GM19035 (cell line): ENCODE data around the gene NGFR.

Experiments
- ATAC-seq: cut with Tn5 transposase; IDR thresholded peaks from one replicate; pipeline ENCODE4 v1.9.1; 2021; ENCODE audit not compliant: unreplicated experiment

The NGFR gene, protein sequence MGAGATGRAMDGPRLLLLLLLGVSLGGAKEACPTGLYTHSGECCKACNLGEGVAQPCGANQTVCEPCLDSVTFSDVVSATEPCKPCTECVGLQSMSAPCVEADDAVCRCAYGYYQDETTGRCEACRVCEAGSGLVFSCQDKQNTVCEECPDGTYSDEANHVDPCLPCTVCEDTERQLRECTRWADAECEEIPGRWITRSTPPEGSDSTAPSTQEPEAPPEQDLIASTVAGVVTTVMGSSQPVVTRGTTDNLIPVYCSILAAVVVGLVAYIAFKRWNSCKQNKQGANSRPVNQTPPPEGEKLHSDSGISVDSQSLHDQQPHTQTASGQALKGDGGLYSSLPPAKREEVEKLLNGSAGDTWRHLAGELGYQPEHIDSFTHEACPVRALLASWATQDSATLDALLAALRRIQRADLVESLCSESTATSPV

GRCh38 chr17:49494986-49495841 lies at the start of gene NGFR:
Gene NGFR, plus strand, starts transcription at chr17:49495293. Its CDS starts 125 bp downstream, at chr17:49495418.
- peak; percentile 58 for ATAC-seq

- no peak for ATAC-seq
Observed at GRCh38 chr17:49445591-49445990, 49.5 kb upstream of the NGFR start.

- no peak for ATAC-seq
Observed at GRCh38 chr17:49447628-49448302, 47.3 kb upstream of the NGFR start.

DNA sequence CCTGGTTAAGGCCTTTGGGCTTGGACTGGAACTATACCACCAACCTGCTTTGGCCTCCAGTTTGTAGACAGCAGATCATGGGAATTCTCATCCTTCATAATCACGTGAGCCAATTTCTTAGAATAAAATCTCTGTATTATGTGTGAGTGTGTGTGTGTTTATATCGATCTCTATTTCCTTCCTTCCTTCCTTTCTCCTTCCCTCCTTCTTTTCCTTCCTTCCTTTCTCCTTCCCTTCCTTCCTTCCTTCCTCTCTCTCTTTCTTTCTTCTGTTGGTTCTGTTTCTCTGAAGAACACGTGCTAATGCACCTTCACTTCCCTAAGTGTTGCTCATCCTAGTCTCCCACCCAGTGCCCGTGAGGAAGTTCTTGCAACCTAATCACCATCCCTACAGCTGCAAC lies 44.9 kb upstream of the NGFR start:
- no peak for ATAC-seq

DNA sequence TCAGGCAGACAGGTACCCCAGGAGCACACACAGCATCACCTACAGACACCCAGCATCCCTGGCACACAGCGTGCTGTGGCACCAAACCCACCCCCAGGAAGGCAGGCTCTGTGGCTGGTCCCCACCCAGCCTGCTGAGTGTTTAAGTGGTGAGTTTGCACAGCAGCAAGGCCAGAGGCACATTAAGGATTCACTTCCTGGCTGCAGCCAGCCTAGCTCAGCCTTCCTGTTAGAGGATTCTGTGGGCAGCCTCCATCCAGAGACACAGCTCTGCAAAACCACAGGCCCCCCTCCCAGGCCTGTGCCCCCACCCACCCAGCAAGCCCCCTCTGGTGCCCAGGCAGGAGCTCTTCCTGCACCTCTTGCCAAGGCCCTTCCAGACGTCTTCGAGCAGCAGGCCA lies 44.4 kb upstream of the NGFR start:
- no peak for ATAC-seq

- ATAC-seq = no peak
Observed at GRCh38 chr17:49452201-49452600, 42.9 kb upstream of the NGFR start.

- ATAC-seq = no peak
Observed at GRCh38 chr17:49452661-49453060, 42.4 kb upstream of the NGFR start.

GRCh38 chr17:49454050-49454449 lies 41.0 kb upstream of the NGFR start:
- no peak for ATAC-seq

DNA sequence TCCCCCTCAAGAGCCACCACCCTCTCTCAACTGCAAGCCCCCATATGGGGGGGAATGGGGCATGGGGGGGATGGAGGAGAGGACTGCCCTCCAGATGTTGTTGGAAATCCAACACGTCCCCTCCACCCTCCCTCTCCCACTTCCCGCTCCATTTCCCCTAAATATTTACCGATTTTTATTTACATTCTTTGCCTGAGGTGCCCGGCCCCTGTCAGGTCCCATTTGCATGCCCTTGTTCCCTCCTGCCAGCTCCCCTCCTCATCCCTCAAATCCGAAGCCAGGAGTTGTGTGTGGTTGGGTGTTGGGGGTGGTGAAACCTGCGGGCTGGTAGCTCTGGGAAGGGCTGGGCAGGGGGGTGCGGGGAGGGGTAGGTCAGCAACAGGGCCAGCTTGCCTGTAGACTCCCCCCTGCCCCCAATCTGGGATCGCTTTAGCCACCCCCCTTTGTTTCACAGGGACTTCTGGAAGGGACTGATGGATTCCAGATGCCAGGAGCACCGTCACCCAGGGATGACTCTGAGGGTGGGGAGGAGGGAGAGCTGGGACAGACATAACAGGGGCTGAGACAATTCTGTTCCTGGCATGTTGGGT lies 39.7 kb upstream of the NGFR start:
- no peak for ATAC-seq

- no peak for ATAC-seq
Observed at GRCh38 chr17:49456183-49456965, 38.7 kb upstream of the NGFR start.

DNA sequence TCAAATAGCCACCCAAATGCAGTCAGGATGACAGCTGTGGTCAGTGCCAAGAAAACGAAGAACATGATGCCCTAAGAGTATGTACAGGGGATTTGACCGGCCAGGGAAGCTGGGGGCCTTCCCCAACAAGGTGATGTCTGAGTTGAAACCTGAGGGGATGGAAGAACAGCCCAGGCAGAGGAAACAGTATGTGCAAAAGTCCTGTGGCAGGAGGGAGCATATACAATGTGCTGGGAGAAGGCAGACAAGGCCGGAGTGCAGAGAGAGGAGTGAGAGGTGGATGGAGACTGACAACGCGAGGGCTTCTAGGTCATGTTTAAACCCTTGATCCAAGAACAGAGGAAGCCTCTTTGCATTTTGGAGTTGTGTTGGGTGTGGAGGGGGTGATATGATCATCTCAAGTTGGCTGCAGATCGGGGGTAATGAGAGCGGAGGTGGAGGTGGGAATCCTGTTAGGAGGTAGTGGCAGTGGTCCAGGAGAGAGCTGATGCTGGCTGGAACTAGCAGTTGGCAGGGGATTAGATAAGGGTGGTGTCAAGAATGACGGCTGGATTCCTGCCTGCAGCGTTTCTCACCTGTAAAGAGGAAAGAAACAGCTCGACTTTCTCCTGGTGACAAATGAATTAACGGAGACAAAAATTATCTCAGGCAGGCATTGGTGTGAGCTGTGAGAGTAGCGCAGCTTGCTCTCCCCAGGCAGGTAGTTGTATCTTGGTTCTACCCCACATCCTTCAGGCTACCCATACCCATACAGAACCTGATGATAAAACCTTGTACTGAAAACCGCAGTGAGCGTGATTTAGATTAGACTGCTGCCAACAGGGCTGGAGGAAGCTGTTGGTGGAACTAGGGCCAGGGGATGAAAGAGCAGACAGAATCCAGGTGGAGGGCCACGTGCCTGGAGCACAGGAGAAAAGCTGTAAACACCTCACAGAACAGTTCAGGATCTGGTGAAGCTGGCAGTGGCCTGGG lies 37.2 kb upstream of the NGFR start:
- no peak for ATAC-seq

DNA sequence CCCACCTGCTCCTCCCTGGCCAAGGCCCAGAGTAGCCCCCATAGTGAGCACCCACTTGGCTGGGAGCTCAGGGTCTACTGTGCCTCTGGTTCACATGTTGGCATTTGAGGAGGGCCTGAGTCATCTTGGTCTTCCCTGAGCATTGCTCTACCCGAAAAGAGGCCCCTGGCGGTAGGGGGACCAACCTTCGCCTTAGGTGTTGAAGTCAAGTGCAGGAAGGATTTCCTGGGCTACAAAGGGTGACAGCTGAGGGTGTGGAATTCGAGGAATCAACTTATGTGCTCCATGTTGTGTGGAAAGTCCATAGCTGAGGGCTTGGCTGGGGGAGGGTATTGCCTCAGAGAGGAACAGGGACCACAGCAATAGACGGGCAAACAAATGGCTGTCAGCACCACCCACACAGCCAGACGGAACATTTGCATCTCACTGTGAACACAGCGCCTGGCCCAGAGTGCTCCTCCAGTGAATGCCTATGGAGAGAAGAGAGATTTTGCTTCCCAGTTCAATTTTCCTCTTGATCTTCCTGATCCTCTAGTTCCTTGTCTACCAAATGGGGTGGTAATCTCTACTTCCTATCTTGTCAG lies 35.6 kb upstream of the NGFR start:
- ATAC-seq = no peak

- ATAC-seq = no peak
Observed at GRCh38 chr17:49460401-49460800, 34.7 kb upstream of the NGFR start.

DNA sequence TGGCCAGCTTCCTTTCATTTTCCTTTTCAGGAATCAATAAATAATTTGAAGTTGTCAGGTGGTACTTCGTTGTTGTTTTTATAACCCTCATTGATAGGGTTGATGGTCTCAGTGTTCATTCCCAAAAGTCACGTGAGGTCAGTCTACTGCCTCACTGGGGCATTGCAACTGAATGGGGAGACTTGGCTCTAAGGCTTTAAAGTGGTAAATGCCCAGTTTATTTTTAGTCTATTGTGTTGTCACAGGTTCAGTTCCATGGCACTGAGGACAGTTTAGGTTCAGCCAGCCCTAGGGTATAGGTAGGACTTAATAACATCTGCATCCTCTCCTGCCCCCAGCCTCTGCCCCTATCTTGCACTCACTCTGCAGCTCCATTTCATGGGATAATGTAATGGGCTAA lies 33.5 kb upstream of the NGFR start:
- no peak for ATAC-seq

GRCh38 chr17:49464049-49464448 lies 31.0 kb upstream of the NGFR start:
- no peak for ATAC-seq

GRCh38 chr17:49465331-49465903 lies 29.7 kb upstream of the NGFR start:
- ATAC-seq = no peak

GRCh38 chr17:49466436-49466835 lies 28.7 kb upstream of the NGFR start:
- no peak for ATAC-seq

GRCh38 chr17:49467175-49467574 lies 27.9 kb upstream of the NGFR start:
- ATAC-seq = no peak
